Measurements from ENCODE around the gene SUSD5. TPM values are rescaled to one million over a fixed set of nuclear protein-coding genes. Genes with fewer than 3 reads are reported as not detected.

Gene SUSD5
- total RNA-seq, 1 experiment from 2014 or later = 4.9 TPM

- H4K5ac ChIP-seq (ENCODE audit: insufficient read length, low read depth, low read length) = no peak overlapping the region
- 0 out of 5 replicates have a peak, but pooled peaks cover 0 to 2% of the 10 kb centered on the region in 2 experiments for H3K9me3 Mint-ChIP-seq
- H3K18ac ChIP-seq (ENCODE audit: insufficient read length, low read depth, low read length) = no peak overlapping the region
- no peak overlapping the region for H2BK120ac ChIP-seq (ENCODE audit: low read depth, low read length, poor library complexity, severe bottlenecking)
- H3K9me3 ChIP-seq (ENCODE audit: control insufficient read depth, low read depth, low read length) = no peaks in the 10 kb centered on the region
- no peak overlapping the region for H3K23ac ChIP-seq (ENCODE audit: insufficient read length, low read depth, low read length)
- H3K79me2 ChIP-seq (ENCODE audit: insufficient read depth, low read length) = no peaks in the 10 kb centered on the region
- H2BK12ac ChIP-seq (ENCODE audit: insufficient read length, low read depth, low read length) = no peak overlapping the region
- H3K27me3 Mint-ChIP-seq (ENCODE audit: low read depth) = no peaks in the 10 kb centered on the region
- DNase-seq = no peak
- no peak overlapping the region for H2BK5ac ChIP-seq (ENCODE audit: insufficient read length, low read length)
- H3K4me1 ChIP-seq (ENCODE audit: insufficient read depth, low read length) = no peaks in the 10 kb centered on the region
- no peak overlapping the region for H3T11ph ChIP-seq (ENCODE audit: low read length)
- no peak overlapping the region for H2BK20ac ChIP-seq (ENCODE audit: low read depth, low read length, poor library complexity, severe bottlenecking)
- H3K4me2 ChIP-seq (ENCODE audit: insufficient read depth, insufficient read length, low read length) = no peak overlapping the region
- no peak overlapping the region for H3K4ac ChIP-seq (ENCODE audit: low read depth, low read length)
- H3K27ac Mint-ChIP-seq = no peak overlapping the region
- H3K79me1 ChIP-seq (ENCODE audit: insufficient read depth, low read depth, low read length, poor library complexity, severe bottlenecking) = no peaks in the 10 kb centered on the region
- H3K4me3 Mint-ChIP-seq = no peak overlapping the region
- H4K8ac ChIP-seq (replicated peaks; ENCODE audit: insufficient read length, low read depth, low read length) = no peak overlapping the region
- no peak overlapping the region for H3K27ac ChIP-seq (ENCODE audit: insufficient read length, low read depth, low read length)
- no peak overlapping the region for H4K91ac ChIP-seq (ENCODE audit: insufficient read length, low read depth, low read length)
- peaks cover 5% of the 10 kb centered on the region in 2 experiments; a peak in 3 of 4 replicates for H3K4me1 Mint-ChIP-seq
- no peak overlapping the region for H3K56ac ChIP-seq (ENCODE audit: insufficient read length, low read depth, low read length)
- no peak for TF ChIP-seq CTCF (conservative IDR thresholded peaks at IDR 0.05)
- H3K14ac ChIP-seq (ENCODE audit: insufficient read depth, low read length) = no peak overlapping the region
- no peaks in the 10 kb centered on the region for H3K23me2 ChIP-seq (ENCODE audit: insufficient read length, low read depth, low read length, poor library complexity, severe bottlenecking)
- H2AFZ ChIP-seq (ENCODE audit: low read length) = no peak overlapping the region
- no peaks in the 10 kb centered on the region for H4K20me1 ChIP-seq (ENCODE audit: control insufficient read depth, insufficient read depth, insufficient read length)
- H3K9ac ChIP-seq (ENCODE audit: extremely low read depth, insufficient read length, low read length) = no peak overlapping the region
- no CpG with 5 or more reads among the region's 3 CpGs for WGBS (ENCODE audit: extremely low coverage, insufficient read length, low lambda C conversion rate)
- no peaks in the 10 kb centered on the region for H3K27me3 ChIP-seq (ENCODE audit: insufficient read depth, low read length)
- no peak overlapping the region for H2AK5ac ChIP-seq (ENCODE audit: insufficient read length, low read length)
- H3K36me3 Mint-ChIP-seq (ENCODE audit: insufficient read depth in 1 of 3, low read depth in 3 of 3) = no peaks in the 10 kb centered on the region
- H2BK15ac ChIP-seq (ENCODE audit: low read depth, low read length) = no peak overlapping the region
Observed at GRCh38 chr3:33187368-33187634, 31.3 kb downstream of the SUSD5 start.
